ENCODE measurements around the gene HSPA1L. TPM values are rescaled to one million over a fixed set of nuclear protein-coding genes. Genes with fewer than 3 reads are reported as not detected.
"Not testable (repeated sequence)": the region's sequence is repeated elsewhere in the genome, so short reads cannot be mapped to it uniquely, and the experiment has no call there.

HSPA1L gene
- total RNA-seq, result 1 to 10 TPM; 1.1 to 1.2 TPM

GRCh38 chr6:31815025-31815838 lies at the start of gene HSPA1L, which contains the start of gene HSPA1A:
HSPA1L (minus strand) TSS chr6:31815283; CDS start chr6:31811972, 3,311 bp downstream.
HSPA1A (plus strand) TSS chr6:31815543; CDS start chr6:31815757, 214 bp downstream.
- ATAC-seq (ENCODE audit: insufficient number of reproducible peaks, low FRiP score, low read depth) (peak; percentile 65), DNase-seq (ENCODE audit: low spot score) (peak; percentile 80)
- peak within 1 kb of the TSS; percentile 81 for H3K4me3 ChIP-seq
- no peaks in the 10 kb centered on the region for H3K36me3 ChIP-seq
- TF ChIP-seq CTCF (IDR thresholded peaks at IDR 0.05), result no peak
- peak within 1 kb of the TSS; percentile 97 to 98 for H3K27ac ChIP-seq
- H3K9me3 ChIP-seq, result no peaks in the 10 kb centered on the region
- no peaks in the 10 kb centered on the region for H3K27me3 ChIP-seq (replicated peaks; ENCODE audit: insufficient read depth)
- peaks cover 19 to 35% of the 10 kb centered on the region in 2 donors for H3K4me1 ChIP-seq (ENCODE audit: control insufficient read depth in 1 of 2, low read depth in 2 of 2)

GRCh38 chr6:31864818-31865204 lies 49.7 kb upstream of the HSPA1L start:
- TF ChIP-seq CTCF (IDR thresholded peaks at IDR 0.05), result no peak
- ATAC-seq (ENCODE audit: insufficient number of reproducible peaks, low FRiP score, low read depth), result no peak
- H3K27ac ChIP-seq, result no peak overlapping the region
- peaks cover 11 to 21% of the 10 kb centered on the region in 2 donors for H3K4me1 ChIP-seq (ENCODE audit: control insufficient read depth in 1 of 2, low read depth in 2 of 2)
- no peaks in the 10 kb centered on the region for H3K27me3 ChIP-seq (replicated peaks; ENCODE audit: insufficient read depth)
- no peak overlapping the region for H3K4me3 ChIP-seq
- H3K9me3 ChIP-seq, result no peaks in the 10 kb centered on the region
- no peak for DNase-seq (ENCODE audit: low spot score)
- peaks cover 3% of the 10 kb centered on the region for H3K36me3 ChIP-seq

GRCh38 chr6:31864123-31864562 lies 49.1 kb upstream of the HSPA1L start:
- Histone ChIP-seq H3K4me1 (ENCODE audit: control insufficient read depth in 1 of 2, low read depth in 2 of 2) (peaks cover 11 to 21% of the 10 kb centered on the region in 2 donors), H3K4me3 (peak overlapping the region; percentile 88), H3K27ac (peak overlapping the region; percentile 87 to 90)
- ATAC-seq (ENCODE audit: insufficient number of reproducible peaks, low FRiP score, low read depth); H3K27me3 ChIP-seq (replicated peaks; ENCODE audit: insufficient read depth); DNase-seq (ENCODE audit: low spot score); H3K9me3 ChIP-seq; H3K36me3 ChIP-seq: not testable (repeated sequence)

GRCh38 chr6:31862344-31863235 lies 47.5 kb upstream of the HSPA1L start, which contains the start of gene NEU1:
NEU1 (minus strand) TSS chr6:31862821; CDS start chr6:31862776, 45 bp downstream.
- no peak for TF ChIP-seq CTCF (IDR thresholded peaks at IDR 0.05)
- Histone ChIP-seq H3K27ac (peak within 1 kb of the TSS; percentile 87 to 90), H3K36me3 (peaks cover 15% of the 10 kb centered on the region), H3K27me3 (replicated peaks; ENCODE audit: insufficient read depth) (no peaks in the 10 kb centered on the region), H3K4me3 (peak within 1 kb of the TSS; percentile 88), H3K9me3 (no peaks in the 10 kb centered on the region), H3K4me1 (ENCODE audit: control insufficient read depth in 1 of 2, low read depth in 2 of 2) (peaks cover 11 to 21% of the 10 kb centered on the region in 2 donors)
- peak; percentile 100 for DNase-seq (ENCODE audit: low spot score)
- ATAC-seq (ENCODE audit: insufficient number of reproducible peaks, low FRiP score, low read depth), result peak; percentile 97

GRCh38 chr6:31861919-31862343 lies 46.8 kb upstream of the HSPA1L start:
- H3K9me3 ChIP-seq, result no peaks in the 10 kb centered on the region
- H3K36me3 ChIP-seq, result peaks cover 15% of the 10 kb centered on the region
- no peaks in the 10 kb centered on the region for H3K27me3 ChIP-seq (replicated peaks; ENCODE audit: insufficient read depth)
- peak overlapping the region; percentile 88 for H3K4me3 ChIP-seq
- ATAC-seq (ENCODE audit: insufficient number of reproducible peaks, low FRiP score, low read depth) (no peak), DNase-seq (ENCODE audit: low spot score) (no peak)
- peaks cover 11 to 21% of the 10 kb centered on the region in 2 donors for H3K4me1 ChIP-seq (ENCODE audit: control insufficient read depth in 1 of 2, low read depth in 2 of 2)
- TF ChIP-seq CTCF (IDR thresholded peaks at IDR 0.05), result no peak
- H3K27ac ChIP-seq, result peak overlapping the region; percentile 82 to 84

Measured in thoracic aorta (tissue), 2 donors.